Prostate gland (tissue), 2 donors: Measurements from ENCODE around the gene LRCH1.

ENCODE experiments used
- POLR2A ChIP-seq: fragments of 450-650 bp; IDR thresholded peaks from one replicate; pipeline ENCODE4 v1.6.1; 2016; ENCODE audit warnings: antibody characterized with exemption, mild to moderate bottlenecking
- POLR2AphosphoS5 ChIP-seq: sonication (generic); formaldehyde crosslinking; IDR thresholded peaks from one replicate; pipeline ENCODE4 v1.6.1; 2017; ENCODE audit warnings: antibody characterized with exemption
- TF ChIP-seq, protein P1 (sequence below), 4 experiments: fragments of 200-600 bp in 2 of 4; fragments of 450-650 bp in 2 of 4; sonication (generic) in 2 of 4; IDR thresholded peaks; 1 replicate in 3 of 4; 2 replicates in 1 of 4; pipeline ENCODE4 v1.5.1; 2016 to 2019; ENCODE audit warnings: antibody characterized with exemption in 4 of 4, mild to moderate bottlenecking in 2 of 4, moderate library complexity in 2 of 4

DNA sequence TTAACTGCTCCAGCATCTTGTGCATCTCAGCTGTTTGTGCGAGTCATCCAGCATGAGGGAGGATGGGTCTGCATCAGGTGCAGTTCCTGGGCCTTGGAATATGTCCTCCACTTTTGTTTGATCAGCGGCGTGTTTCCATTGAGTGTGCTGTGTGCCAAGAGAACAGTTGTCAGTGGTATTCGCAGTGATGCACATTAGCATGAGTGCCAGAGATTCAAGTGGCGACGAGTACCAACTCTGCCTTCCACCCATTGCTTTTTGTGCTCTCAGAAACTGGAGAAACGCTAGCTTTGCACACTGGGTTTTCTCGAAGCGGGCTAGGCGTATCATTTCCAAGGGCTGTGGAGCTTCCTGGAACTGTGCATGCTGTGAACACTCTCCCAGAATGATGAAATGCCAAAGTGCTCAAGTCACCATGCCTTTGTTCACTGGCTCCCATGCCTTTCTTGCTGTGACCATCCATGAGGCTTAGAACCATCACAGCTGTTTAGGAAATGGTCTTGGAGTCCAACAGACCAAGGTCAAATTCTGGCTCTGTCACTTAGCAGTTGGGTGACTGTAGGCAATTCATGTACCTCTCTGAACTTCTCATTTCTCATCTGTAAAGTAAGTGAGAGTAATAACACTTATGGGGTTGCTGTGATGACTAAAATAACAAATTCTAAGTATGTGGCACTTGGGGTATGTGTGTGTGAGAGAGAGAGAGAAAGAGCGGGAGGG, 18.4 kb downstream of the LRCH1 start:
- TF ChIP-seq, protein P1, sequence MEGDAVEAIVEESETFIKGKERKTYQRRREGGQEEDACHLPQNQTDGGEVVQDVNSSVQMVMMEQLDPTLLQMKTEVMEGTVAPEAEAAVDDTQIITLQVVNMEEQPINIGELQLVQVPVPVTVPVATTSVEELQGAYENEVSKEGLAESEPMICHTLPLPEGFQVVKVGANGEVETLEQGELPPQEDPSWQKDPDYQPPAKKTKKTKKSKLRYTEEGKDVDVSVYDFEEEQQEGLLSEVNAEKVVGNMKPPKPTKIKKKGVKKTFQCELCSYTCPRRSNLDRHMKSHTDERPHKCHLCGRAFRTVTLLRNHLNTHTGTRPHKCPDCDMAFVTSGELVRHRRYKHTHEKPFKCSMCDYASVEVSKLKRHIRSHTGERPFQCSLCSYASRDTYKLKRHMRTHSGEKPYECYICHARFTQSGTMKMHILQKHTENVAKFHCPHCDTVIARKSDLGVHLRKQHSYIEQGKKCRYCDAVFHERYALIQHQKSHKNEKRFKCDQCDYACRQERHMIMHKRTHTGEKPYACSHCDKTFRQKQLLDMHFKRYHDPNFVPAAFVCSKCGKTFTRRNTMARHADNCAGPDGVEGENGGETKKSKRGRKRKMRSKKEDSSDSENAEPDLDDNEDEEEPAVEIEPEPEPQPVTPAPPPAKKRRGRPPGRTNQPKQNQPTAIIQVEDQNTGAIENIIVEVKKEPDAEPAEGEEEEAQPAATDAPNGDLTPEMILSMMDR (IDR thresholded peaks at IDR 0.05), result no peak
- TF ChIP-seq POLR2AphosphoS5 (no peak), POLR2A (no peak)
